ENCODE measurements around the gene CPSF3.

The CPSF3 gene

GRCh38 chr2:9405636-9406035 lies 17.8 kb upstream of the CPSF3 start:
- Histone ChIP-seq H2AFZ (ENCODE audit: low read depth, low read length) (no peak overlapping the region), H3K4me2 (ENCODE audit: insufficient read depth, low read length) (no peak overlapping the region), H3K4me3 (ENCODE audit: low read depth in 1 of 2, low read length in 2 of 2) (no peak overlapping the region), H3K4me1 (ENCODE audit: insufficient read depth, low read length) (no peaks in the 10 kb centered on the region), H3K9ac (ENCODE audit: low read depth, low read length) (no peak overlapping the region), H3K27me3 (ENCODE audit: insufficient read depth, low read length, poor library complexity) (no peaks in the 10 kb centered on the region), H3K9me3 (ENCODE audit: insufficient read depth, low read length, severe bottlenecking) (no peaks in the 10 kb centered on the region), H4K20me1 (ENCODE audit: insufficient read depth, low read length) (no peaks in the 10 kb centered on the region), H3K79me2 (ENCODE audit: insufficient read depth, low read length) (no peaks in the 10 kb centered on the region), H3K36me3 (ENCODE audit: insufficient read depth, low read length) (peaks cover 53% of the 10 kb centered on the region), H3K27ac (ENCODE audit: low read length) (no peak overlapping the region)
- ATAC-seq (ENCODE audit: insufficient read depth, low read depth) (no peak), DNase-seq (no peak)
- TF ChIP-seq, protein P1, sequence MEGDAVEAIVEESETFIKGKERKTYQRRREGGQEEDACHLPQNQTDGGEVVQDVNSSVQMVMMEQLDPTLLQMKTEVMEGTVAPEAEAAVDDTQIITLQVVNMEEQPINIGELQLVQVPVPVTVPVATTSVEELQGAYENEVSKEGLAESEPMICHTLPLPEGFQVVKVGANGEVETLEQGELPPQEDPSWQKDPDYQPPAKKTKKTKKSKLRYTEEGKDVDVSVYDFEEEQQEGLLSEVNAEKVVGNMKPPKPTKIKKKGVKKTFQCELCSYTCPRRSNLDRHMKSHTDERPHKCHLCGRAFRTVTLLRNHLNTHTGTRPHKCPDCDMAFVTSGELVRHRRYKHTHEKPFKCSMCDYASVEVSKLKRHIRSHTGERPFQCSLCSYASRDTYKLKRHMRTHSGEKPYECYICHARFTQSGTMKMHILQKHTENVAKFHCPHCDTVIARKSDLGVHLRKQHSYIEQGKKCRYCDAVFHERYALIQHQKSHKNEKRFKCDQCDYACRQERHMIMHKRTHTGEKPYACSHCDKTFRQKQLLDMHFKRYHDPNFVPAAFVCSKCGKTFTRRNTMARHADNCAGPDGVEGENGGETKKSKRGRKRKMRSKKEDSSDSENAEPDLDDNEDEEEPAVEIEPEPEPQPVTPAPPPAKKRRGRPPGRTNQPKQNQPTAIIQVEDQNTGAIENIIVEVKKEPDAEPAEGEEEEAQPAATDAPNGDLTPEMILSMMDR (IDR thresholded peaks at IDR 0.05; ENCODE audit: borderline replicate concordance, extremely low read depth, low read length, poor library complexity, severe bottlenecking) = no peak
- no peak for TF ChIP-seq EZH2 (IDR thresholded peaks at IDR 0.05; ENCODE audit: borderline replicate concordance, low read depth, low read length, severe bottlenecking)

DNA sequence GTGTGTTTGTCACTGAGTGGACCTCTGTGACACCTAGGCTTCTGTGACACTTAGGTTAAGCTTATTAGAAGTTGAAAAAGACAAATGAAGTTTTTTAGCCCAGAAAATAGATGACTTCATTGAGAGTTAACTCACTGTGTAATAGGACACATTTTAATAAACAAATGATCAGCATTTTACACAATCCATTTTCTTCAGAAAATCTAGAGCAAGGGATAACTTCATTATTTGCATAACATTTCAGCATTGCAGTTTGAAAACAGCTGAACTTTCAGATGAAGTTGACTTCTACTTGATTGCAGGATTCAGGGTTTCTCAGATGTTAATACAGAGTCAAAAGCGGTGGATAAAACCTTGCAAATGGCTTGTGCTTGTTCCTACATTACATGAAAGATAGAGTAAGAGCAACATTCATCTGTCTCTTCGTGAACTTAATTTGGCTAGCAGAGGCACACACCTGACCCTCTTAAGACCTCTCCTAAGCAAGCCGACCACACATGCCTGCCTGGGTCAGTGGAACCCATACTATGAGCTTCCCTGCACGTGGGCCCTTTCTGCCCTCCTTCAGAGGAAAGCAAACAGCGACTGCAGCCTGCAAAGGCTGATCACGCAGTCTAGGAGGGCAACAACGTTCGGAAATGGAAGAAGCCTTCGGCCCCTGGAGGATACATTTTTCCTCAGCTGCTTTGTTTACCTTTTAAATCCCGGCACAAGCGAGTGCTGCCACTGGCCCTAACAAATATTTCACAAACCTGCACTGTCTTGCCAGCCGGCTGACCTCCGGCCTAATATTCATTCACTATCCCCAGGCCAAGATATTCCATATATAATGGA lies 16.7 kb upstream of the CPSF3 start:
- H4K20me1 ChIP-seq (ENCODE audit: insufficient read depth, low read length) = no peaks in the 10 kb centered on the region
- no peak overlapping the region for H3K27ac ChIP-seq (ENCODE audit: low read length)
- H3K79me2 ChIP-seq (ENCODE audit: insufficient read depth, low read length) = no peaks in the 10 kb centered on the region
- H3K9ac ChIP-seq (ENCODE audit: low read depth, low read length) = no peak overlapping the region
- H3K4me3 ChIP-seq (ENCODE audit: low read depth in 1 of 2, low read length in 2 of 2) = no peak overlapping the region
- TF ChIP-seq EZH2 (IDR thresholded peaks at IDR 0.05; ENCODE audit: borderline replicate concordance, low read depth, low read length, severe bottlenecking) = no peak
- TF ChIP-seq, protein P1 (IDR thresholded peaks at IDR 0.05; ENCODE audit: borderline replicate concordance, extremely low read depth, low read length, poor library complexity, severe bottlenecking) = no peak
- peaks cover 55% of the 10 kb centered on the region for H3K36me3 ChIP-seq (ENCODE audit: insufficient read depth, low read length)
- no peaks in the 10 kb centered on the region for H3K4me1 ChIP-seq (ENCODE audit: insufficient read depth, low read length)
- H3K27me3 ChIP-seq (ENCODE audit: insufficient read depth, low read length, poor library complexity) = no peaks in the 10 kb centered on the region
- H3K9me3 ChIP-seq (ENCODE audit: insufficient read depth, low read length, severe bottlenecking) = no peaks in the 10 kb centered on the region
- no peak overlapping the region for H2AFZ ChIP-seq (ENCODE audit: low read depth, low read length)
- no peak for DNase-seq
- H3K4me2 ChIP-seq (ENCODE audit: insufficient read depth, low read length) = no peak overlapping the region
- ATAC-seq (ENCODE audit: insufficient read depth, low read depth) = no peak

DNA sequence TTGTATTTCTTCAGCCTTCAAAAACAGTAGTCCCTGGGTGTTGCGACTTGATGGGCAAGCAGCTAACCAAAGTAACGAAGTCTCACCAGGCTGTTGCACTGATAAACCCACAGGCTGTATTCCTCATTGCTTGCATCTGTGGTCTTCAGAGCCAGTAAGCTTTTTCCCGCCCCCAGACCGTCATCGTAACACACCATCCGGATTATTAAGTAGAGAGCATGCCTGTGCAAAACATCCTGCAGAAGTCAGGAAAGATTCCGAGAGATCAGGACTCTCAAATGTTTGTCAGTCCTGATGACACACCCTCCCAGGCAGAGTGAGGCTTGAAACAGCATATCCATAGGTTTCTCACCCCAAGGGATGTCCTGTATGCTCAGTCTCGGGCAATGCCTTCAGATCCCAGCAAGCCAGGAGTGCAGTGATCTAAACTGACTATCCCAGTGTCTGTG lies 16.1 kb upstream of the CPSF3 start:
- no peaks in the 10 kb centered on the region for H3K4me1 ChIP-seq (ENCODE audit: insufficient read depth, low read length)
- H2AFZ ChIP-seq (ENCODE audit: low read depth, low read length) = no peak overlapping the region
- peaks cover 60% of the 10 kb centered on the region for H3K36me3 ChIP-seq (ENCODE audit: insufficient read depth, low read length)
- no peaks in the 10 kb centered on the region for H3K9me3 ChIP-seq (ENCODE audit: insufficient read depth, low read length, severe bottlenecking)
- no peak for TF ChIP-seq EZH2 (IDR thresholded peaks at IDR 0.05; ENCODE audit: borderline replicate concordance, low read depth, low read length, severe bottlenecking)
- TF ChIP-seq, protein P1 (IDR thresholded peaks at IDR 0.05; ENCODE audit: borderline replicate concordance, extremely low read depth, low read length, poor library complexity, severe bottlenecking) = no peak
- H3K9ac ChIP-seq (ENCODE audit: low read depth, low read length) = no peak overlapping the region
- H3K27me3 ChIP-seq (ENCODE audit: insufficient read depth, low read length, poor library complexity) = no peaks in the 10 kb centered on the region
- DNase-seq (no peak), ATAC-seq (ENCODE audit: insufficient read depth, low read depth) (no peak)
- no peaks in the 10 kb centered on the region for H3K79me2 ChIP-seq (ENCODE audit: insufficient read depth, low read length)
- no peaks in the 10 kb centered on the region for H4K20me1 ChIP-seq (ENCODE audit: insufficient read depth, low read length)
- H3K4me3 ChIP-seq (ENCODE audit: low read depth in 1 of 2, low read length in 2 of 2) = no peak overlapping the region
- H3K27ac ChIP-seq (ENCODE audit: low read length) = no peak overlapping the region
- H3K4me2 ChIP-seq (ENCODE audit: insufficient read depth, low read length) = no peak overlapping the region
